Motor neuron (in vitro differentiated cells): Measurements from ENCODE around the gene PAX4. TPM values are rescaled to one million over a fixed set of nuclear protein-coding genes. Genes with fewer than 3 reads are reported as not detected.
A peak's percentile ranks its signal among the peaks of the same experiment; 100 is the strongest.

Source experiments
- ATAC-seq, 8 experiments: fragments of 200-7000 bp; cut with Tn5 transposase; replicated peaks in 6 of 8; 2 replicates each; pipeline ENCODE4 v1.8.0; 2021; ENCODE audit warnings: mild to moderate bottlenecking in 8 of 8, moderate library complexity in 8 of 8
- H3K27ac ChIP-seq, 2 donors: fragments of 250-450 bp; sonication (Bioruptor Pico); 2 replicates each; pipeline ENCODE4 v1.9.0; 2021; ENCODE audit warnings: antibody characterized with exemption in 2 of 2, mild to moderate bottlenecking in 2 of 2, moderate library complexity in 1 of 2
- H3K4me1 ChIP-seq, 2 donors: fragments of 250-450 bp; sonication (Bioruptor Pico); replicated peaks in 1 of 2; 2 replicates each; pipeline ENCODE4 v1.6.1; 2021; ENCODE audit warnings: antibody characterized with exemption in 2 of 2, mild to moderate bottlenecking in 2 of 2, moderate library complexity in 1 of 2
- H3K4me3 ChIP-seq, 5 donors: fragments of 250-450 bp; sonication (Bioruptor Pico); 2 replicates each; pipeline ENCODE4 v1.9.0; 2021; ENCODE audit warnings: antibody characterized with exemption in 5 of 5, mild to moderate bottlenecking in 5 of 5, moderate library complexity in 4 of 5
- WGBS, 10 experiments: fragments of 450-650 bp; shearing (Covaris generic); methylation state at CpG; one replicate each; pipeline ENCODE4 v1.0.0; 2022; 5-methylcytosine and 5-hydroxymethylcytosine counted together
- in situ Hi-C, 9 experiments: fragments of 400-800 bp; cut with MboI; loops; one replicate each; pipeline ENCODE4 v1.15.0; 2021; ENCODE audit warnings: low sequenced_read_pairs in 9 of 9, low pct_unique_long_range_greater_than_20kb in 2 of 9; ENCODE audit not compliant: unreplicated experiment in 9 of 9
- total RNA-seq, 8 experiments: library from RNA; unstranded; fragments of 300-600 nt; gene quantifications; 2 replicates each; pipeline versions ENCODE4 v1.2.3 to v1.2.4, GENCODE V29; 2022

Gene PAX4
- total RNA-seq, 8 experiments from 2014 or later = 0.21 to 0.33 TPM; not detected in 6

- WGBS, 10 experiments = 0 to 27% (median 10%) methylated on average over 4 to 15 of the region's 27 CpGs; no CpG with 5 or more reads in 4 of the 10 experiments
- Histone ChIP-seq H3K4me3 (no peak overlapping the region), H3K27ac (no peak overlapping the region), H3K4me1 (no peaks in the 10 kb centered on the region)
- in situ Hi-C loops = no loop called here
- ATAC-seq = peak in 1 of 8 experiments; percentile 22
These were observed 1.9 kb upstream of the PAX4 start for GRCh38 chr7:127619681-127620405.

GRCh38 chr7:127618775-127619174 is 833 bp upstream of the PAX4 start:
- H3K4me3 ChIP-seq = no peak overlapping the region
- in situ Hi-C loops = no loop called here
- 40 to 67% methylated on average over 1 of the region's 1 CpG; no CpG with 5 or more reads in 8 of the 10 experiments for WGBS, 10 experiments
- H3K4me1 ChIP-seq = no peaks in the 10 kb centered on the region
- H3K27ac ChIP-seq = no peak overlapping the region
- no peak for ATAC-seq

- Histone ChIP-seq H3K4me1 (no peaks in the 10 kb centered on the region), H3K4me3 (no peak overlapping the region), H3K27ac (no peak overlapping the region)
- 0 to 81% (median 62%) methylated on average over 1 to 5 of the region's 5 CpGs; no CpG with 5 or more reads in 4 of the 10 experiments for WGBS, 10 experiments
- in situ Hi-C loops = no loop called here
- ATAC-seq = no peak
These were observed 1.2 kb downstream of the PAX4 start for GRCh38 chr7:127616724-127617123.

GRCh38 chr7:127612263-127612662 is 5.7 kb downstream of the PAX4 start:
- ATAC-seq = no peak
- Histone ChIP-seq H3K27ac (no peak overlapping the region), H3K4me3 (no peak overlapping the region), H3K4me1 (no peaks in the 10 kb centered on the region)
- 43 to 63% (median 55%) methylated on average over 1 of the region's 1 CpG; no CpG with 5 or more reads in 6 of the 10 experiments for WGBS, 10 experiments
- in situ Hi-C loops = no loop called here

GRCh38 chr7:127609297-127609696 is 8.6 kb downstream of the PAX4 start:
- no peak for ATAC-seq
- no peak overlapping the region for H3K27ac ChIP-seq
- in situ Hi-C loops = no loop called here
- H3K4me3 ChIP-seq = no peak overlapping the region
- no peaks in the 10 kb centered on the region for H3K4me1 ChIP-seq
- 33 to 100% (median 100%) methylated on average over 1 of the region's 6 CpGs; no CpG with 5 or more reads in 7 of the 10 experiments for WGBS, 10 experiments

GRCh38 chr7:127608446-127608845 is 9.5 kb downstream of the PAX4 start:
- in situ Hi-C loops = no loop called here
- no peak for ATAC-seq
- Histone ChIP-seq H3K27ac (no peak overlapping the region), H3K4me3 (no peak overlapping the region), H3K4me1 (no peaks in the 10 kb centered on the region)
- WGBS, 10 experiments = 8 to 87% (median 75%) methylated on average over 2 to 5 of the region's 6 CpGs; no CpG with 5 or more reads in 3 of the 10 experiments

- in situ Hi-C loops = no loop called here
- 13 to 90% (median 48%) methylated on average over 2 to 3 of the region's 3 CpGs; no CpG with 5 or more reads in 2 of the 10 experiments for WGBS, 10 experiments
- H3K4me3 ChIP-seq = no peak overlapping the region
These were observed 17.1 kb downstream of the PAX4 start for GRCh38 chr7:127600885-127601284.

GRCh38 chr7:127598318-127598717 is 19.6 kb downstream of the PAX4 start:
- H3K4me1 ChIP-seq = no peaks in the 10 kb centered on the region
- no peak overlapping the region for H3K27ac ChIP-seq
- 0 to 90% (median 39%) methylated on average over 1 to 5 of the region's 6 CpGs; no CpG with 5 or more reads in 6 of the 10 experiments for WGBS, 10 experiments
- ATAC-seq = peak in 3 of 8 experiments; percentile 25 to 43 (median 34)
- in situ Hi-C loops = no loop called here
- H3K4me3 ChIP-seq = no peak overlapping the region

More at GRCh38 chr7:127600885-127601284, 17.1 kb downstream of the PAX4 start:
- ATAC-seq = no peak
- H3K4me1 ChIP-seq = no peaks in the 10 kb centered on the region
- H3K27ac ChIP-seq = no peak overlapping the region

- peak in 3 of 8 experiments; percentile 51 to 87 (median 85) for ATAC-seq
- Histone ChIP-seq H3K4me3 (no peak overlapping the region), H3K4me1 (no peaks in the 10 kb centered on the region), H3K27ac (no peak overlapping the region)
- 34 to 100% (median 80%) methylated on average over 1 to 3 of the region's 5 CpGs; no CpG with 5 or more reads in 3 of the 10 experiments for WGBS, 10 experiments
- in situ Hi-C loops = no loop called here
These were observed 22.2 kb downstream of the PAX4 start for GRCh38 chr7:127595737-127596136.

- H3K4me1 ChIP-seq = peaks cover 2% of the 10 kb centered on the region in 2 donors
- no peak overlapping the region for H3K4me3 ChIP-seq
- 60 to 86% (median 80%) methylated on average over 1 of the region's 1 CpG; no CpG with 5 or more reads in 7 of the 10 experiments for WGBS, 10 experiments
- no peak for ATAC-seq
- H3K27ac ChIP-seq = no peak overlapping the region
- in situ Hi-C loops = no loop called here
These were observed 23.5 kb downstream of the PAX4 start for GRCh38 chr7:127594490-127594889.

- 0 to 100% (median 95%) methylated on average over 1 to 3 of the region's 4 CpGs; no CpG with 5 or more reads in 2 of the 10 experiments for WGBS, 10 experiments
- in situ Hi-C loops = no loop called here
- ATAC-seq = no peak
- H3K4me3 ChIP-seq = no peak overlapping the region
- H3K4me1 ChIP-seq = peaks cover 5 to 7% of the 10 kb centered on the region in 2 donors
- no peak overlapping the region for H3K27ac ChIP-seq
These were observed 25.4 kb downstream of the PAX4 start for GRCh38 chr7:127592550-127592949.

- in situ Hi-C loops = no loop called here
- WGBS, 10 experiments = 75 to 100% (median 100%) methylated on average over 1 to 3 of the region's 6 CpGs; no CpG with 5 or more reads in 3 of the 10 experiments
- Histone ChIP-seq H3K4me3 (no peak overlapping the region), H3K4me1 (peaks cover 5 to 7% of the 10 kb centered on the region in 2 donors), H3K27ac (no peak overlapping the region)
- no peak for ATAC-seq
These were observed 26.4 kb downstream of the PAX4 start for GRCh38 chr7:127591591-127591990.

GRCh38 chr7:127591189-127591588 is 26.8 kb downstream of the PAX4 start:
- in situ Hi-C loops = no loop called here
- no peak overlapping the region for H3K27ac ChIP-seq
- 100% methylated on average over 1 to 4 of the region's 7 CpGs; no CpG with 5 or more reads in 8 of the 10 experiments for WGBS, 10 experiments

More at GRCh38 chr7:127591189-127591588, 26.8 kb downstream of the PAX4 start:
- H3K4me1 ChIP-seq = peaks cover 5 to 7% of the 10 kb centered on the region in 2 donors
- no peak overlapping the region for H3K4me3 ChIP-seq
- ATAC-seq = no peak
